Prostate gland (tissue), 2 donors: ENCODE measurements around the gene ATF1. TPM values are rescaled to one million over a fixed set of nuclear protein-coding genes. Genes with fewer than 3 reads are reported as not detected.

Source experiments
- DNase-seq: peaks from one replicate; pipeline ENCODE4 v3.0.0-alpha.2; 2019; ENCODE audit warnings: low spot score
- H3K27ac ChIP-seq, 2 donors: fragments of 200-600 bp; sonication (generic); 2 replicates each; pipeline ENCODE4 v1.5.1; 2017 to 2019
- H3K27me3 ChIP-seq: fragments of 200-600 bp; sonication (generic); replicated peaks from 2 replicates; pipeline ENCODE4 v1.5.1; 2019; ENCODE audit not compliant: insufficient read depth
- H3K36me3 ChIP-seq, 2 donors: fragments of 200-600 bp; sonication (generic); 1 replicate in 1 of 2; 2 replicates in 1 of 2; pipeline versions ENCODE4 v1.5.1 to v1.8.1; 2017 to 2019
- H3K4me1 ChIP-seq: fragments of 200-600 bp; sonication (generic); replicated peaks from 2 replicates; pipeline ENCODE4 v1.5.1; 2019
- H3K4me3 ChIP-seq, 2 donors: fragments of 200-600 bp; sonication (generic); 2 replicates each; pipeline ENCODE4 v1.5.1; 2017 to 2019
- H3K9me3 ChIP-seq: fragments of 200-600 bp; sonication (generic); 2 replicates; pipeline ENCODE4 v1.5.1; 2017
- CTCF ChIP-seq, 4 experiments: fragments of 200-600 bp in 2 of 4; fragments of 450-650 bp in 2 of 4; sonication (generic) in 2 of 4; IDR thresholded peaks; 1 replicate in 3 of 4; 2 replicates in 1 of 4; pipeline ENCODE4 v1.5.1; 2016 to 2019; ENCODE audit warnings: antibody characterized with exemption in 4 of 4, mild to moderate bottlenecking in 2 of 4, moderate library complexity in 2 of 4
- POLR2A ChIP-seq: fragments of 450-650 bp; IDR thresholded peaks from one replicate; pipeline ENCODE4 v1.6.1; 2016; ENCODE audit warnings: antibody characterized with exemption, mild to moderate bottlenecking
- POLR2AphosphoS5 ChIP-seq: sonication (generic); formaldehyde crosslinking; IDR thresholded peaks from one replicate; pipeline ENCODE4 v1.6.1; 2017; ENCODE audit warnings: antibody characterized with exemption
- WGBS: methylation state at CpG from one replicate; pipeline ENCODE4 v1.1.5; 2018; 5-methylcytosine and 5-hydroxymethylcytosine counted together
- intact Hi-C: fragments of 100-400 bp; cut with DNase I; formaldehyde crosslinking; loops from one replicate; pipeline ENCODE4 v1.14.2; 2022
- total RNA-seq, 2 donors: library from RNA; depleted of rRNA; stranded (reverse); fragments of >200 nt; gene quantifications; one replicate each; pipeline ENCODE4 v1.1.0, GENCODE V29; 2016

Gene ATF1
- total RNA-seq, 2 donors from 2014 or later: 20.2 to 27.4 TPM

GRCh38 chr12:50723865-50724264 lies 40.0 kb upstream of the ATF1 start:
- Histone ChIP-seq H3K27ac (no peak overlapping the region), H3K9me3 (no peaks in the 10 kb centered on the region), H3K4me1 (peaks cover 5% of the 10 kb centered on the region), H3K4me3 (no peak overlapping the region), H3K36me3 (peaks cover 0 to 11% of the 10 kb centered on the region in 2 donors), H3K27me3 (no peaks in the 10 kb centered on the region)
- no peak for DNase-seq
- intact Hi-C loops: no loop called here
- TF ChIP-seq POLR2A: no peak
- 65% methylated on average over 1 of the region's 1 CpG for WGBS

GRCh38 chr12:50725011-50725942 lies 38.6 kb upstream of the ATF1 start:
- Histone ChIP-seq H3K4me1 (peaks cover 5% of the 10 kb centered on the region), H3K36me3 (peaks cover 0 to 11% of the 10 kb centered on the region in 2 donors), H3K9me3 (no peaks in the 10 kb centered on the region), H3K4me3 (no peak overlapping the region), H3K27me3 (no peaks in the 10 kb centered on the region), H3K27ac (peak overlapping the region; percentile 49 to 52)
- intact Hi-C loops: no loop called here
- DNase-seq: peak; percentile 71
- WGBS: 33% methylated on average over 5 of the region's 5 CpGs
- TF ChIP-seq POLR2AphosphoS5 (peak; percentile 98), CTCF (IDR thresholded peaks at IDR 0.05) (no peak), POLR2A (no peak)

GRCh38 chr12:50727466-50727865 lies 36.4 kb upstream of the ATF1 start:
- intact Hi-C loops: no loop called here
- WGBS: 66% methylated on average over 2 of the region's 2 CpGs

GRCh38 chr12:50728417-50728816 lies 35.5 kb upstream of the ATF1 start:
- Histone ChIP-seq H3K4me3 (no peak overlapping the region), H3K9me3 (no peaks in the 10 kb centered on the region), H3K4me1 (peaks cover 5% of the 10 kb centered on the region), H3K27me3 (no peaks in the 10 kb centered on the region), H3K27ac (no peak overlapping the region), H3K36me3 (peaks cover 0 to 11% of the 10 kb centered on the region in 2 donors)
- intact Hi-C loops: no loop called here
- DNase-seq: no peak
- 80% methylated on average over 7 of the region's 7 CpGs for WGBS
- TF ChIP-seq POLR2A (no peak), CTCF (IDR thresholded peaks at IDR 0.05) (no peak), POLR2AphosphoS5 (no peak)

More at GRCh38 chr12:50727466-50727865, 36.4 kb upstream of the ATF1 start:
- no peaks in the 10 kb centered on the region for H3K27me3 ChIP-seq
- no peaks in the 10 kb centered on the region for H3K9me3 ChIP-seq
- TF ChIP-seq POLR2AphosphoS5 (no peak), POLR2A (no peak), CTCF (IDR thresholded peaks at IDR 0.05) (no peak)
- H3K4me1 ChIP-seq: peaks cover 5% of the 10 kb centered on the region
- DNase-seq: no peak
- no peak overlapping the region for H3K27ac ChIP-seq
- H3K4me3 ChIP-seq: no peak overlapping the region
- H3K36me3 ChIP-seq: peaks cover 0 to 11% of the 10 kb centered on the region in 2 donors

- H3K4me1 ChIP-seq: peaks cover 5% of the 10 kb centered on the region
- no peaks in the 10 kb centered on the region for H3K9me3 ChIP-seq
- no peak for DNase-seq
- intact Hi-C loops: no loop called here
- 71% methylated on average over 4 of the region's 4 CpGs for WGBS
- no peak for TF ChIP-seq POLR2A
- H3K36me3 ChIP-seq: peaks cover 0 to 11% of the 10 kb centered on the region in 2 donors
- no peak overlapping the region for H3K27ac ChIP-seq
- H3K27me3 ChIP-seq: no peaks in the 10 kb centered on the region
- no peak overlapping the region for H3K4me3 ChIP-seq
Observed at GRCh38 chr12:50728841-50729240, 35.1 kb upstream of the ATF1 start.

GRCh38 chr12:50732591-50732990 lies 31.3 kb upstream of the ATF1 start:
- Histone ChIP-seq H3K27ac (no peak overlapping the region), H3K4me1 (no peaks in the 10 kb centered on the region), H3K9me3 (no peaks in the 10 kb centered on the region), H3K4me3 (no peak overlapping the region), H3K27me3 (no peaks in the 10 kb centered on the region), H3K36me3 (peaks cover 0 to 11% of the 10 kb centered on the region in 2 donors)
- intact Hi-C loops: loop anchor here (5.0 kb wide), 1 partner anchor 225 kb away; no protein-coding TSS in a partner anchor
- TF ChIP-seq POLR2AphosphoS5 (no peak), POLR2A (no peak), CTCF (IDR thresholded peaks at IDR 0.05) (no peak)
- WGBS: 91% methylated on average over 9 of the region's 9 CpGs
- no peak for DNase-seq
